Transverse colon (tissue), 4 donors: ENCODE results near the gene EDNRB.

ENCODE experiments used
- CTCF ChIP-seq, 5 experiments: fragments of 200-600 bp in 3 of 5; fragments of 450-650 bp in 2 of 5; sonication (generic) in 3 of 5; IDR thresholded peaks; 1 replicate in 2 of 5; 2 replicates in 3 of 5; pipeline ENCODE4 v1.5.1; 2016 to 2017; ENCODE audit warnings: antibody characterized with exemption in 5 of 5, inconsistent platforms in 3 of 5, mild to moderate bottlenecking in 2 of 5, moderate library complexity in 1 of 5
- EP300 ChIP-seq: sonication (generic); formaldehyde crosslinking; IDR thresholded peaks from one replicate; pipeline ENCODE4 v1.6.1; 2017; ENCODE audit warnings: antibody characterized with exemption, low read depth
- POLR2A ChIP-seq: fragments of 450-650 bp; IDR thresholded peaks from one replicate; pipeline ENCODE4 v1.6.1; 2016; ENCODE audit warnings: antibody characterized with exemption, mild to moderate bottlenecking, moderate library complexity
- POLR2AphosphoS5 ChIP-seq, 3 donors: sonication (generic); formaldehyde crosslinking; IDR thresholded peaks; one replicate each; pipeline ENCODE4 v1.6.1; 2016; ENCODE audit warnings: antibody characterized with exemption in 3 of 3

DNA sequence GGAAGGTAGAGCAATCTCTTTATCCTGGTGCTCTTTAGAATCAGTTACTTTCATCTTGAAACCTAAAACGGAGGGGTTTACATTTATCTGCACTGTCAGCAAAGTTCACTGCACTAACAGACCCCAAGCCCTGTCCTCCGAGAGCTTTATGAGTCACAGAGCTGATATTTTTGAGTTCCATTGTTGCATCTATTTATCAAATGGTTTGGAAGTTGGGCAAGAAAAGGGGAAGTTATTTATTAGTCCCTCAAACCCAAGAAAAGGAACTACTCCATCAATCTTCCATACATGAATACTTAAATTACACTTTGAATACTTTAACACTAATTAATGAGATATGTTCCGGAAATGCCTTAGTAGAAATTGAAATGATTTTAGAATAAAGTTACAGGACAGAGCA is 55.5 kb downstream of the EDNRB start:
- TF ChIP-seq CTCF (IDR thresholded peaks at IDR 0.05) (no peak), EP300 (no peak), POLR2A (no peak), POLR2AphosphoS5 (IDR thresholded peaks at IDR 0.05) (no peak)
